ENCODE data around the gene DDX27. TPM values are rescaled to one million over a fixed set of nuclear protein-coding genes. Genes with fewer than 3 reads are reported as not detected.

DDX27 gene
- total and polyA plus RNA-seq, 9 of the 15 experiments (the other 6 are each of a cell fraction or from before 2014, with no cell fraction given), result 17.9 to 79.3 (median 57.0) TPM

GRCh38 chr20:49283703-49284625 is 64.7 kb downstream of the DDX27 start (continued):
- TF ChIP-seq, protein P1, sequence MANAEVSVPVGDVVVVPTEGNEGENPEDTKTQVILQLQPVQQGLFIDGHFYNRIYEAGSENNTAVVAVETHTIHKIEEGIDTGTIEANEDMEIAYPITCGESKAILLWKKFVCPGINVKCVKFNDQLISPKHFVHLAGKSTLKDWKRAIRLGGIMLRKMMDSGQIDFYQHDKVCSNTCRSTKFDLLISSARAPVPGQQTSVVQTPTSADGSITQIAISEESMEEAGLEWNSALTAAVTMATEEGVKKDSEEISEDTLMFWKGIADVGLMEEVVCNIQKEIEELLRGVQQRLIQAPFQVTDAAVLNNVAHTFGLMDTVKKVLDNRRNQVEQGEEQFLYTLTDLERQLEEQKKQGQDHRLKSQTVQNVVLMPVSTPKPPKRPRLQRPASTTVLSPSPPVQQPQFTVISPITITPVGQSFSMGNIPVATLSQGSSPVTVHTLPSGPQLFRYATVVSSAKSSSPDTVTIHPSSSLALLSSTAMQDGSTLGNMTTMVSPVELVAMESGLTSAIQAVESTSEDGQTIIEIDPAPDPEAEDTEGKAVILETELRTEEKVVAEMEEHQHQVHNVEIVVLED (CRISPR knock-in tag; IDR thresholded peaks at IDR 0.05), result no peak
- TF ChIP-seq MECOM (CRISPR knock-in tag; IDR thresholded peaks at IDR 0.05), result no peak
- TF ChIP-seq RFX7 (CRISPR knock-in tag; IDR thresholded peaks at IDR 0.05), result 0 out of 2 replicates have a peak, but pooled peaks have one; percentile 50
- peak in 1 of 2 experiments; percentile 57; a peak in 1 of 3 replicates for TF ChIP-seq CBX3 (IDR thresholded peaks at IDR 0.05; ENCODE audit: borderline replicate concordance in 1 of 2, low read length in 2 of 2)
- TF ChIP-seq, protein P2, sequence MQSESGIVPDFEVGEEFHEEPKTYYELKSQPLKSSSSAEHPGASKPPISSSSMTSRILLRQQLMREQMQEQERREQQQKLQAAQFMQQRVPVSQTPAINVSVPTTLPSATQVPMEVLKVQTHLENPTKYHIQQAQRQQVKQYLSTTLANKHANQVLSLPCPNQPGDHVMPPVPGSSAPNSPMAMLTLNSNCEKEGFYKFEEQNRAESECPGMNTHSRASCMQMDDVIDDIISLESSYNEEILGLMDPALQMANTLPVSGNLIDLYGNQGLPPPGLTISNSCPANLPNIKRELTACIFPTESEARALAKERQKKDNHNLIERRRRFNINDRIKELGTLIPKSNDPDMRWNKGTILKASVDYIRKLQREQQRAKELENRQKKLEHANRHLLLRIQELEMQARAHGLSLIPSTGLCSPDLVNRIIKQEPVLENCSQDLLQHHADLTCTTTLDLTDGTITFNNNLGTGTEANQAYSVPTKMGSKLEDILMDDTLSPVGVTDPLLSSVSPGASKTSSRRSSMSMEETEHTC (IDR thresholded peaks at IDR 0.05), result no peak
- no peak for TF ChIP-seq JUN (IDR thresholded peaks at IDR 0.05; ENCODE audit: borderline replicate concordance, low read depth, low read length)
- TF ChIP-seq JUN (CRISPR knock-in tag; IDR thresholded peaks at IDR 0.05; ENCODE audit: borderline replicate concordance), result no peak
- no peak for TF ChIP-seq GABPB1 (CRISPR knock-in tag; IDR thresholded peaks at IDR 0.05)
- TF ChIP-seq SIX5 (IDR thresholded peaks at IDR 0.05; ENCODE audit: borderline replicate concordance in 1 of 2, insufficient read depth in 1 of 2, low read depth in 1 of 2, low read length in 2 of 2), result no peak
- TF ChIP-seq, protein P3, sequence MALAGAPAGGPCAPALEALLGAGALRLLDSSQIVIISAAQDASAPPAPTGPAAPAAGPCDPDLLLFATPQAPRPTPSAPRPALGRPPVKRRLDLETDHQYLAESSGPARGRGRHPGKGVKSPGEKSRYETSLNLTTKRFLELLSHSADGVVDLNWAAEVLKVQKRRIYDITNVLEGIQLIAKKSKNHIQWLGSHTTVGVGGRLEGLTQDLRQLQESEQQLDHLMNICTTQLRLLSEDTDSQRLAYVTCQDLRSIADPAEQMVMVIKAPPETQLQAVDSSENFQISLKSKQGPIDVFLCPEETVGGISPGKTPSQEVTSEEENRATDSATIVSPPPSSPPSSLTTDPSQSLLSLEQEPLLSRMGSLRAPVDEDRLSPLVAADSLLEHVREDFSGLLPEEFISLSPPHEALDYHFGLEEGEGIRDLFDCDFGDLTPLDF (CRISPR knock-in tag; IDR thresholded peaks at IDR 0.05), result peak; percentile 37
- TF ChIP-seq, protein P4, sequence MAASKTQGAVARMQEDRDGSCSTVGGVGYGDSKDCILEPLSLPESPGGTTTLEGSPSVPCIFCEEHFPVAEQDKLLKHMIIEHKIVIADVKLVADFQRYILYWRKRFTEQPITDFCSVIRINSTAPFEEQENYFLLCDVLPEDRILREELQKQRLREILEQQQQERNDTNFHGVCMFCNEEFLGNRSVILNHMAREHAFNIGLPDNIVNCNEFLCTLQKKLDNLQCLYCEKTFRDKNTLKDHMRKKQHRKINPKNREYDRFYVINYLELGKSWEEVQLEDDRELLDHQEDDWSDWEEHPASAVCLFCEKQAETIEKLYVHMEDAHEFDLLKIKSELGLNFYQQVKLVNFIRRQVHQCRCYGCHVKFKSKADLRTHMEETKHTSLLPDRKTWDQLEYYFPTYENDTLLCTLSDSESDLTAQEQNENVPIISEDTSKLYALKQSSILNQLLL (CRISPR knock-in tag; IDR thresholded peaks at IDR 0.05; ENCODE audit: borderline replicate concordance), result no peak
- TF ChIP-seq ZNF253 (CRISPR knock-in tag; conservative IDR thresholded peaks at IDR 0.05), result 0 out of 2 replicates have a peak, but pooled peaks have one; percentile 7
